NCI-H2171 treated with DMSO at 0.1 percent for 48 hours (cell line): ENCODE measurements around the gene MMAB.

ENCODE experiments used
- DNase-seq: peaks from one replicate; lab custom pipeline; 2025; lab: John Stamatoyannopoulos, UW

The MMAB gene

DNA sequence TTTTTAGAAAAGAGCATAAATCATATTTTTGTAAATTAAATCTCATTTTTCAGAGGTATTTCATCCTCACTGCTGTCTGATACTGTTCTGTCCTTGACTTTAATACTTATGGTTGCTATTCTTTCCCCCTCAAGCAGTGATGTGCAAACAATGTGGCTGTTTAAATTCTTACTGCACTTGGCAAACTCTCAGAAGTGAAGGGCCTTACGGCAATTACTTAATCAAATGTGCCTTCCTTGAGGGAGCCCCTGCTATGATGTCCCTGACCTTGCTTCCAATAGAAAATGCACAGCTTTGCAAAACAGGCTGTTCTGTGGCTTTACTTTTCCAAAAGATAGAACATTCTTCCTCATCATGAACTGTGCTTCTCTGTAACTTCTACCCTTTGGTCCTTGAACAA, 60.7 kb downstream of the MMAB start:
- DNase-seq = no peak

DNA sequence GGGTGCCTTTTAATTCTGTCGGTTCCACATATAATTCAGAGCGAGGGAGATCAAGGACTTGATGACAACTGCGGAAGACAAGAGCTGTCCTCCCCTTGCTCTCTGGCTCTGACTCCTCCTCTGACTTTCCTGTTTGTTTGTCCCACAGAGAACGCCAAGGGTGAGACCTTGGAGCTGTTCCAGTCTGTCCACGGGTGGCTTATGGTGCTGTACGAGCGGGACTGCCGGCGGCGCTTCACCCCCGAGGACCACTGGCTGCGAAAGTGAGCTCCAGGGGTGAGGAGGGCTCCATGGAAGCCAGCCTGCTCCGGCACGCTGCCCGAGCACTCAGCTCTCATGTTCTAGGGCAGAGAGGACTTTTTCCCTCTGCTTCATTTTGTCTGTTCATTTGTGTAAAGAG, 63.1 kb downstream of the MMAB start:
- no peak for DNase-seq

DNA sequence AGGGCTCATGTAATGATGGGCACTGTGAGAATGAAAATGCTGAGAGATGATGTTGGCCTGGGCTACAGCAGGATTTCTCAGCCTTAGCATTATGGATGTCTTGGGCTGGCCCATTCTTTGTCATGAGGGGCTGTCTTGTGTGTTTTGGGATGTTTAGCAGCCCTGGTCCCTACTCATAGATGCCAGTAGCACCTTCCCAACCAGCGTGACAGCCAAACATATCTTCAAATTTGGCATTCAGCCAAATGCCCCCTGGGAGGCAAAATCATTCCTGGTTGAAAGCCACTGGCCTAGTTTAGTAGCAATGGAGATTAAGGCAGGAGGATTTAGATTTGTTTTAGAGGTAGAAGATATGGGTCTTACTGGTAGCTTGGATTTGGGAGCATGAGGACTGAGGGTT, 69.2 kb downstream of the MMAB start:
- DNase-seq = peak; percentile 47
